Stimulated activated CD4-positive, alpha-beta T cell treated with anti-CD3 and anti-CD28 coated beads, Interleukin-1b, Interleukin-23, amount 100 ng/mL, for 4 hours (primary cell): ENCODE results near the gene DNAAF5.

Source experiments
- DNase-seq, 2 donors: peaks; one replicate each; pipeline ENCODE4 v3.0.0-alpha.2; 2020; ENCODE audit warnings: low read depth in 2 of 2

Gene DNAAF5

DNA sequence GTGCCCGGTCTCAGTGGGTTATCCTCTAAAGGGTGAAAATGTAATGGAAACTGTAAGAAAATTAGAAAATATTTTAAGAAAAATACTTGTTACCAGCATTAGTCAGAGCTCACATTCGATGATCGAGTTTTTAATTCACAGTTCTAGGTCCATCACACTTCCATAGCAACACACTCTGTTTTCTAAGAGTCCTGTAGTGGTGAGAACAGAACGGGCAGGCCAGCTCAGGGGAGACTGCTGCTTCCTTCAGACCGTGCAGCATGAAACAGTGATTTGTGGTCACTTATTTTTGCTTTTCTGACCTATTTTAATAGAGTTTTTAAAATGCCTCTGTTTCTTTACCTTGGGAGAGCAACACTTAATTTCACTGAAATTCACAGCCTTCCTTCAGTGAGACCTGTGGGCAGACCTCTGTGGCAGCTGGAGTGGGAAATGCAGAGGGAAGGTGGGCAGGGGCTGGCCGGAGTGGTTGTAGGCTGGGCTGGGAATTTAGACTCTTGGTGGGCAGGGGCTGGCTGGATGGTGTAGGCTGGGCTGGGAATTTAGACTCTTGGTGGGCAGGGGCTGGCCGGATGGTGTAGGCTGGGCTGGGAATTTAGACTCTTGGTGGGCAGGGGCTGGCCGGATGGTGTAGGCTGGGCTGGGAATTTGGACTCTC, 107.2 kb downstream of the DNAAF5 start:
- DNase-seq = no peak

DNA sequence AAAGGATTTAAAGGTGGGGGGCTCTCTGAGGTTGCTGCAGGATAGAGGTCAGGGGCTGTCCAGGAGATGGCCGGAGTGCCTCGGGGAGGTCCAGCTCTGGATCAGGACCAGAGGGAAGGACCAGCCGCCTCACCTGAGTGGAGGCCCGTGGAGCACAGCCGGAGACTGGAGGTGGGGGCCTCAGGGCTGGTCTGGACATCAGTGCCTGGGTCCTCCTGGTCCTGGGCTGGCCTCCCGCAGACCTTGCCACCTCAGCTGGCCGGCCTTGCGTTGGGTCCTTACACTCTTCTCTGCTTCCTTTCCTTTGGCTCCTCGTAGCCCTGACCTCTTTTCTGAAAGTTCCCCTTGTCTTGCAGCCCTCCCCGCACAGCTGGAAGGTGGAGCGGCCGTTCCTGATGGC, 107.8 kb downstream of the DNAAF5 start:
- DNase-seq = no peak

DNA sequence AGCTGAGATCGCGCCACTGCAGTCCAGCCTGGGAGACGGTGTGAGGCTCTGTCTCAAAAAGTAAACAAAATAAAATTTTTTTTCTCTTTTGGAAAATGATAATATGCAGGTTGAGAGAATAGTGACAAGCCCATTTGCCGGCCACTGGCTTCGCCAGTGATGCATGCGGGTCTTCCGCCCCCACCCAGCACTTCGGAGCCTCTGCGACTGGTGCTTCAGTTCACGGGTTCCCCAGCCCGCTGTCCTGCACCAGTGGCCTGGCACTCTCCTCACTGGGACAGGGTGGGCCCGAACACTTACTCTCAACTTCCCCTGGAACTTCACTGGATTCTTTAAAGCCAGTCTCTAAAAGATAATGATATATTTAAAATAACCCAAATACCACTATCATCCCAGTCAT, 108.5 kb downstream of the DNAAF5 start:
- no peak for DNase-seq

DNA sequence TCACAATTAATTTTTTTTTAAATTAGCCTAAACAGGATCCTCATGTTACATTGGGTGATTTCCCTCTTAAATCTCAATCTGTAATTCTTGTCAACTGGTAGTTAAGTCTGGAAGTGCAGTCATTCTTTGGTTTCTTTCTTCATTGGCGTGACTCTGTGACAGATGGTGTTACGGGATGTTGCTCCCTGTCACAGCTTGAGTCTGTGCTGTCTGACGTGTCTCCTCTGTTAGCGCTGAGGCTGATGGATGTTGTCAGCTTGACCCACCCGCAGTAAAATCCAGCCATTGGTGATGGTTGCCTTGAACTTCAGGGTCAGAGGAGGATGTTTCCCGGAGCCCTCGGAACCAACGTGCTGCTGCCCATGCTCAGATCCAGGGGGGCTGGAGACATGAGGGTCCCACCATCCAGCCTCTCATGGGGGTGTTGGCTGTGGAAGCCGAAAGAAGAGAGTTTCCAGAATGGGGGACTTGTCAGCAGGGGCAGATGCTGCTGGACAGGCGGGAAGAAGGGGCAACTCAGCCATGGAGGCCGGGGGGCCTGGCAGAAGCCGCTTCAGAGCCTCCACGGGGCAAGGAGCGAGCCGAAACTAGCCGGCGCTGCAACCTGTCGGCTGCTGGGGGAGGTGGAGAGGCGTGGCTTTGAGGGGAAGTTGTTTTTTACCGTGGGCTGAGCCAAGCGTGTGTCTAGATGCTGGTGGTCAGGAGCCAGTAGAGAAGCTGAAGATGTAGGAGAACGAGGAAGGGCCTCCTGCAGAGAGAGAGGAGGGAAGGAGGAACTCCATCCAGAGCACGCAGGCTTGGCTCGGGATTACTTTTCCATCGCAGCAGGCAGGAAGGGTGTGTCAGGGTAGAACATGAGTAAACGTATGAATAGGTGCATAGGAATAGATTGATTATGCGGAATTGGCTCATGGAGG, 109.2 kb downstream of the DNAAF5 start:
- DNase-seq = no peak
